GM06990 (cell line): ENCODE measurements around the gene TUBA1C.
A peak's percentile ranks its signal among the peaks of the same experiment; 100 is the strongest.
"Not testable (repeated sequence)": the region's sequence is repeated elsewhere in the genome, so short reads cannot be mapped to it uniquely, and the experiment has no call there.

Experiments used
- DNase-seq: peaks from one replicate; pipeline ENCODE4 v3.0.0-alpha.2; 2011; ENCODE audit not compliant: insufficient read length; ENCODE audit errors: extremely low read depth
- H3K27me3 ChIP-seq: replicated peaks from 2 replicates; pipeline ENCODE4 v1.6.0; 2011; ENCODE audit warnings: low read length; ENCODE audit not compliant: control insufficient read depth, insufficient read depth
- H3K36me3 ChIP-seq: 2 replicates; pipeline ENCODE4 v1.5.1; 2011; ENCODE audit warnings: low read length; ENCODE audit not compliant: control insufficient read depth, insufficient read depth
- H3K4me3 ChIP-seq: replicated peaks from 2 replicates; pipeline ENCODE4 v1.5.1; 2011; ENCODE audit warnings: low read depth, mild to moderate bottlenecking, control low read depth, low read length
- CTCF ChIP-seq: IDR thresholded peaks from 2 replicates; pipeline ENCODE4 v1.5.1; 2011; ENCODE audit warnings: low read length, control low read depth, mild to moderate bottlenecking, inconsistent platforms; ENCODE audit not compliant: insufficient read depth, poor library complexity, severe bottlenecking

The TUBA1C gene

GRCh38 chr12:49264466-49264872 is 413 bp upstream of the TUBA1C start:
- TF ChIP-seq CTCF: no peak

GRCh38 chr12:49269191-49269590 is 4.3 kb downstream of the TUBA1C start:
- H3K27me3 ChIP-seq, H3K4me3 ChIP-seq, DNase-seq: not testable (repeated sequence)
- peaks cover 21% of the 10 kb centered on the region for H3K36me3 ChIP-seq

More at GRCh38 chr12:49264466-49264872, 413 bp upstream of the TUBA1C start:
- Histone ChIP-seq H3K4me3 (peak overlapping the region; percentile 88), H3K36me3 (no peaks in the 10 kb centered on the region; the same call in none of the 2 replicates), H3K27me3 (no peaks in the 10 kb centered on the region)
- no peak for DNase-seq

GRCh38 chr12:49272790-49273725 is 8.2 kb downstream of the TUBA1C start:
- H3K27me3 ChIP-seq: no peaks in the 10 kb centered on the region
- no peak for DNase-seq
- peaks cover 21% of the 10 kb centered on the region for H3K36me3 ChIP-seq
- no peak overlapping the region for H3K4me3 ChIP-seq
- TF ChIP-seq CTCF: no peak

- Histone ChIP-seq H3K36me3 (peaks cover 21% of the 10 kb centered on the region), H3K4me3 (no peak overlapping the region), H3K27me3 (no peaks in the 10 kb centered on the region)
- TF ChIP-seq CTCF: no peak
- no peak for DNase-seq
Observed at GRCh38 chr12:49273726-49274395, 9.0 kb downstream of the TUBA1C start.

- Histone ChIP-seq H3K4me3 (no peak overlapping the region), H3K36me3 (peaks cover 20% of the 10 kb centered on the region), H3K27me3 (no peaks in the 10 kb centered on the region)
- no peak for TF ChIP-seq CTCF
- no peak for DNase-seq
Observed at GRCh38 chr12:49274396-49275069, 9.7 kb downstream of the TUBA1C start.
